PC-9 (cell line): ENCODE results near the gene RGS6. TPM values are rescaled to one million over a fixed set of nuclear protein-coding genes. Genes with fewer than 3 reads are reported as not detected.

ENCODE experiments used
- BruUV-seq: library from RNA; stranded (reverse); fragments of 400-500 nt; replicated peaks from 2 replicates; lab custom pipeline; 2021; lab: Mats Ljungman, UMichigan
- CTCF ChIA-PET: fragments of 300-600 bp; sonication (Branson Sonifier 250); formaldehyde crosslinking; loops from one replicate; lab custom pipeline; 2022; ENCODE audit warnings: antibody characterized with exemption; lab: Charles Lee
- POLR2A ChIA-PET: fragments of 300-600 bp; sonication (Branson Sonifier 250); formaldehyde crosslinking; loops from one replicate; lab custom pipeline; 2022; ENCODE audit warnings: antibody characterized with exemption; ENCODE audit not compliant: unreplicated experiment; lab: Charles Lee
- DNase-seq, 2 experiments: peaks; one replicate each; pipeline versions ENCODE4 v3.0.0 to v3.0.0-alpha.2; 2015 to 2022; ENCODE audit warnings: mixed read lengths in 1 of 2
- H2AFZ ChIP-seq: fragments of 200-600 bp; sonication (generic); 2 replicates; pipeline ENCODE4 v1.8.1; 2017; ENCODE audit warnings: antibody characterized with exemption
- H3F3A ChIP-seq: fragments of 200-600 bp; sonication (generic); 2 replicates; pipeline ENCODE4 v1.8.1; 2017; ENCODE audit warnings: antibody characterized with exemption, mild to moderate bottlenecking, low read depth; ENCODE audit not compliant: insufficient read depth
- H3K27ac ChIP-seq: fragments of 200-600 bp; sonication (generic); 2 replicates; pipeline ENCODE4 v1.6.1; 2016; ENCODE audit warnings: mixed run types
- H3K27me3 ChIP-seq: fragments of 200-600 bp; sonication (generic); 2 replicates; pipeline ENCODE4 v1.6.1; 2016; ENCODE audit warnings: low read depth, mixed run types; ENCODE audit not compliant: insufficient read depth
- H3K36me3 ChIP-seq: fragments of 200-600 bp; sonication (generic); 2 replicates; pipeline ENCODE4 v1.6.1; 2016; ENCODE audit warnings: low read depth, mixed run types
- H3K4me1 ChIP-seq: fragments of 200-600 bp; sonication (generic); replicated peaks from 2 replicates; pipeline ENCODE4 v1.6.1; 2016; ENCODE audit warnings: mixed run types; ENCODE audit not compliant: insufficient read depth
- H3K4me2 ChIP-seq: fragments of 200-600 bp; sonication (generic); 2 replicates; pipeline ENCODE4 v1.6.1; 2017; ENCODE audit warnings: mixed run types
- H3K4me3 ChIP-seq: fragments of 200-600 bp; sonication (generic); 2 replicates; pipeline ENCODE4 v1.6.1; 2016; ENCODE audit warnings: mixed run types
- H3K79me2 ChIP-seq: fragments of 200-600 bp; sonication (generic); 2 replicates; pipeline ENCODE4 v1.6.1; 2017; ENCODE audit warnings: low read depth, mixed run types
- H3K9me2 ChIP-seq: fragments of 200-600 bp; sonication (generic); 2 replicates; pipeline ENCODE4 v1.8.1; 2017; ENCODE audit warnings: mild to moderate bottlenecking; ENCODE audit not compliant: insufficient read depth
- H3K9me3 ChIP-seq: fragments of 200-600 bp; sonication (generic); 2 replicates; pipeline ENCODE4 v1.8.1; 2016; ENCODE audit warnings: low read depth; ENCODE audit not compliant: insufficient read depth
- H4K20me1 ChIP-seq: fragments of 200-600 bp; sonication (generic); 2 replicates; pipeline ENCODE4 v1.8.1; 2017; ENCODE audit not compliant: insufficient read depth
- CTCF ChIP-seq: fragments of 200-600 bp; sonication (generic); conservative IDR thresholded peaks from 2 replicates; pipeline ENCODE4 v1.6.1; 2017; ENCODE audit warnings: mixed run types, antibody characterized with exemption, mild to moderate bottlenecking, moderate library complexity
- EZH2 ChIP-seq: fragments of 200-600 bp; sonication (generic); IDR thresholded peaks from 2 replicates; pipeline ENCODE4 v1.8.0; 2017; ENCODE audit warnings: antibody characterized with exemption, low read depth
- intact Hi-C: fragments of 100-400 bp; cut with micrococcal nuclease; formaldehyde crosslinking; loops from one replicate; pipeline ENCODE4 v1.10.0; 2022; ENCODE audit not compliant: unreplicated experiment
- total RNA-seq: library from RNA; stranded (reverse); gene quantifications from 2 replicates; pipeline ENCODE4 v1.2.3, GENCODE V29; 2021

RGS6 gene
- total RNA-seq, 1 experiment from 2014 or later, result not detected

- DNase-seq, result no peak
- ChIA-PET CTCF (no interaction called here), POLR2A (no interaction called here)
- BruUV-seq, result no TSS peak
- peaks cover 31% of the 10 kb centered on the region; the same call in 1 of the 2 replicates for H3K27me3 ChIP-seq
- H2AFZ ChIP-seq, result no peak overlapping the region
- no peaks in the 10 kb centered on the region for H3K79me2 ChIP-seq
- H3K27ac ChIP-seq, result no peak overlapping the region
- H3F3A ChIP-seq, result no peaks in the 10 kb centered on the region
- intact Hi-C loops, result no loop called here
- H3K9me3 ChIP-seq, result no peaks in the 10 kb centered on the region
- TF ChIP-seq EZH2, result no peak
- TF ChIP-seq CTCF, result no peak
- no peak overlapping the region for H3K4me2 ChIP-seq
- H3K36me3 ChIP-seq, result no peaks in the 10 kb centered on the region
- no peak overlapping the region for H3K4me3 ChIP-seq
- H3K9me2 ChIP-seq, result no peaks in the 10 kb centered on the region
- H3K4me1 ChIP-seq, result no peaks in the 10 kb centered on the region
- no peaks in the 10 kb centered on the region for H4K20me1 ChIP-seq
Observed at GRCh38 chr14:72290241-72290640, 358.0 kb downstream of the RGS6 start.

- no peak overlapping the region for H2AFZ ChIP-seq
- no TSS peak for BruUV-seq
- no peaks in the 10 kb centered on the region for H3F3A ChIP-seq
- H4K20me1 ChIP-seq, result no peaks in the 10 kb centered on the region
- H3K4me3 ChIP-seq, result no peak overlapping the region
- no peaks in the 10 kb centered on the region for H3K79me2 ChIP-seq
- ChIA-PET POLR2A (no interaction called here), CTCF (no interaction called here)
- no peaks in the 10 kb centered on the region for H3K4me1 ChIP-seq
- H3K9me2 ChIP-seq, result no peaks in the 10 kb centered on the region
- H3K4me2 ChIP-seq, result no peak overlapping the region
- no peaks in the 10 kb centered on the region for H3K9me3 ChIP-seq
- no peak overlapping the region for H3K27ac ChIP-seq
- peaks cover 31% of the 10 kb centered on the region; the same call in 1 of the 2 replicates for H3K27me3 ChIP-seq
- DNase-seq, result no peak
- H3K36me3 ChIP-seq, result no peaks in the 10 kb centered on the region
- intact Hi-C loops, result no loop called here
- TF ChIP-seq CTCF, result peak; percentile 71
- no peak for TF ChIP-seq EZH2
Observed at GRCh38 chr14:72291908-72292688, 359.9 kb downstream of the RGS6 start.

GRCh38 chr14:72292689-72293024, 360.4 kb downstream of the RGS6 start:
- H3K36me3 ChIP-seq, result no peaks in the 10 kb centered on the region
- H3K27ac ChIP-seq, result no peak overlapping the region
- DNase-seq, result no peak
- H4K20me1 ChIP-seq, result no peaks in the 10 kb centered on the region
- intact Hi-C loops, result no loop called here
- peaks cover 31% of the 10 kb centered on the region; the same call in 1 of the 2 replicates for H3K27me3 ChIP-seq
- 0 out of 2 replicates have a peak, but pooled peaks have one; percentile 6 for TF ChIP-seq CTCF
- TF ChIP-seq EZH2, result no peak
- H3K4me3 ChIP-seq, result no peak overlapping the region
- ChIA-PET CTCF (no interaction called here), POLR2A (no interaction called here)
- H2AFZ ChIP-seq, result no peak overlapping the region
- no peaks in the 10 kb centered on the region for H3K4me1 ChIP-seq
- no peaks in the 10 kb centered on the region for H3K79me2 ChIP-seq
- no peaks in the 10 kb centered on the region for H3F3A ChIP-seq
- no peak overlapping the region for H3K4me2 ChIP-seq
- no TSS peak for BruUV-seq
- H3K9me2 ChIP-seq, result no peaks in the 10 kb centered on the region
- H3K9me3 ChIP-seq, result no peaks in the 10 kb centered on the region
